Superior temporal gyrus (tissue), 1 donor: ENCODE data around the gene PRPF4.
"Not testable (repeated sequence)": the region's sequence is repeated elsewhere in the genome, so short reads cannot be mapped to it uniquely, and the experiment has no call there.

Source experiments
- DNase-seq: peaks from one replicate; pipeline ENCODE4 v3.0.0-alpha.2; 2016; ENCODE audit errors: extremely low spot score

Gene PRPF4

GRCh38 chr9:113267911-113268566 is 7.4 kb upstream of the PRPF4 start:
- DNase-seq = no peak

- no peak for DNase-seq
These were observed 6.1 kb upstream of the PRPF4 start for GRCh38 chr9:113269355-113269754.

GRCh38 chr9:113269871-113270270 is 5.6 kb upstream of the PRPF4 start:
- no peak for DNase-seq

- DNase-seq = peak; percentile 89
These were observed 843 bp upstream of the PRPF4 start for GRCh38 chr9:113274474-113275156.

GRCh38 chr9:113278840-113279239 is 3.4 kb downstream of the PRPF4 start:
- DNase-seq = no peak

- DNase-seq = no peak
These were observed 5.9 kb downstream of the PRPF4 start for GRCh38 chr9:113281356-113281755.

GRCh38 chr9:113289091-113289490 is 13.6 kb downstream of the PRPF4 start:
- DNase-seq = no peak

- no peak for DNase-seq
These were observed 14.7 kb downstream of the PRPF4 start for GRCh38 chr9:113290052-113290607.

- no peak for DNase-seq
These were observed 17.9 kb downstream of the PRPF4 start for GRCh38 chr9:113293285-113293878.

GRCh38 chr9:113296247-113296646 is 20.8 kb downstream of the PRPF4 start:
- DNase-seq = not testable (repeated sequence)

- no peak for DNase-seq
These were observed 21.5 kb downstream of the PRPF4 start for GRCh38 chr9:113296796-113297558.

GRCh38 chr9:113298311-113298710 is 22.9 kb downstream of the PRPF4 start:
- DNase-seq = no peak

GRCh38 chr9:113298924-113299770 is 23.7 kb downstream of the PRPF4 start:
- no peak for DNase-seq

- no peak for DNase-seq
These were observed 24.4 kb downstream of the PRPF4 start for GRCh38 chr9:113299800-113300292.

- DNase-seq = no peak
These were observed 26.1 kb downstream of the PRPF4 start for GRCh38 chr9:113301548-113301947.

GRCh38 chr9:113302792-113303418 is 27.4 kb downstream of the PRPF4 start, which contains the start of gene RNF183:
Gene RNF183, minus strand, starts transcription at chr9:113303376. Its CDS starts 5,192 bp downstream, at chr9:113298184.
- DNase-seq = no peak

- DNase-seq = no peak
These were observed 31.1 kb downstream of the PRPF4 start for GRCh38 chr9:113306566-113306965.

GRCh38 chr9:113307396-113307975 is 32.0 kb downstream of the PRPF4 start:
- DNase-seq = no peak

GRCh38 chr9:113309204-113309813 is 33.9 kb downstream of the PRPF4 start:
- peak; percentile 76 for DNase-seq
